GM12873 (cell line): ENCODE measurements around the gene MGST2.

Source experiments
- CTCF ChIP-seq: IDR thresholded peaks from 2 replicates; pipeline ENCODE4 v1.5.1; 2012; ENCODE audit warnings: low read depth, mild to moderate bottlenecking, moderate library complexity, low read length, control low read depth; ENCODE audit not compliant: insufficient read depth; ENCODE audit errors: missing control alignments

Gene MGST2

GRCh38 chr4:139635966-139636365 lies 29.7 kb upstream of the MGST2 start:
- TF ChIP-seq CTCF: no peak

GRCh38 chr4:139639654-139640053 lies 26.0 kb upstream of the MGST2 start:
- TF ChIP-seq CTCF: no peak

GRCh38 chr4:139641218-139641617 lies 24.4 kb upstream of the MGST2 start:
- TF ChIP-seq CTCF: no peak

GRCh38 chr4:139642364-139642763 lies 23.3 kb upstream of the MGST2 start:
- TF ChIP-seq CTCF: no peak

- no peak for TF ChIP-seq CTCF
Observed at GRCh38 chr4:139643042-139643895, 22.4 kb upstream of the MGST2 start.

GRCh38 chr4:139645458-139645857 lies 20.2 kb upstream of the MGST2 start:
- TF ChIP-seq CTCF: no peak

GRCh38 chr4:139647184-139647583 lies 18.4 kb upstream of the MGST2 start:
- TF ChIP-seq CTCF: no peak
